ENCODE measurements around the gene LUZP2.

- TF ChIP-seq CUX1 (CRISPR knock-in tag; IDR thresholded peaks at IDR 0.05) = no peak
- TF ChIP-seq MAFK (IDR thresholded peaks at IDR 0.05; ENCODE audit: low read length) = no peak
- no peak for TF ChIP-seq KLF13 (tag; IDR thresholded peaks at IDR 0.05; ENCODE audit: borderline replicate concordance, low read depth)
- no peak for TF ChIP-seq CREB1 (IDR thresholded peaks at IDR 0.05)
- no peak for TF ChIP-seq CREB1 (CRISPR knock-in tag; IDR thresholded peaks at IDR 0.05)
- no peak for TF ChIP-seq TARDBP (IDR thresholded peaks at IDR 0.05)
- TF ChIP-seq DPF2 (IDR thresholded peaks at IDR 0.05) = no peak
- no peak for TF ChIP-seq MYC (IDR thresholded peaks at IDR 0.05; ENCODE audit: low read depth, low read length)
- TF ChIP-seq MYC (CRISPR knock-in tag; IDR thresholded peaks at IDR 0.05; ENCODE audit: borderline replicate concordance, low read depth) = no peak
- no peak for TF ChIP-seq TCF15 (CRISPR knock-in tag; IDR thresholded peaks at IDR 0.05)
- TF ChIP-seq KDM4B (IDR thresholded peaks at IDR 0.05; ENCODE audit: borderline replicate concordance in 2 of 2, low read depth in 1 of 2) = no peak
- no peak for TF ChIP-seq TCF7L2 (IDR thresholded peaks at IDR 0.05; ENCODE audit: low read depth, low read length)
- no peak for TF ChIP-seq ZNF740 (CRISPR knock-in tag; IDR thresholded peaks at IDR 0.05)
- TF ChIP-seq ZNF740 (tag; IDR thresholded peaks at IDR 0.05) = no peak
- no peak for TF ChIP-seq CBX3 (IDR thresholded peaks at IDR 0.05; ENCODE audit: borderline replicate concordance in 1 of 2, low read length in 2 of 2)
- no peak for TF ChIP-seq SRSF3 (IDR thresholded peaks at IDR 0.05; ENCODE audit: insufficient read depth, low read length)
Observed at GRCh38 chr11:24589064-24589463, 92.2 kb downstream of the LUZP2 start.
